T-helper 9 cell (primary cell): ENCODE measurements around the gene ARPC1B.
"Not testable (repeated sequence)": the region's sequence is repeated elsewhere in the genome, so short reads cannot be mapped to it uniquely, and the experiment has no call there.

Experiments
- DNase-seq: peaks from one replicate; pipeline ENCODE4 v3.0.0-alpha.2; 2020

Gene ARPC1B

GRCh38 chr7:99368750-99369389 lies 5.7 kb upstream of the ARPC1B start:
- DNase-seq: no peak

- DNase-seq: no peak
These were observed 4.7 kb upstream of the ARPC1B start for GRCh38 chr7:99369767-99370391.

GRCh38 chr7:99371376-99371920 lies 3.1 kb upstream of the ARPC1B start:
- DNase-seq: no peak

- DNase-seq: no peak
These were observed 2.0 kb upstream of the ARPC1B start for GRCh38 chr7:99372275-99373090.

- no peak for DNase-seq
These were observed 1.2 kb upstream of the ARPC1B start for GRCh38 chr7:99373091-99374066.

- DNase-seq: peak; percentile 55
These were observed 709 bp downstream of the ARPC1B start for GRCh38 chr7:99375070-99375807.

GRCh38 chr7:99379043-99379577 lies 4.6 kb downstream of the ARPC1B start:
- DNase-seq: peak; percentile 55

- DNase-seq: not testable (repeated sequence)
These were observed 5.1 kb downstream of the ARPC1B start for GRCh38 chr7:99379693-99380031.

GRCh38 chr7:99380032-99380822 lies 5.7 kb downstream of the ARPC1B start:
- no peak for DNase-seq

GRCh38 chr7:99380823-99381663 lies 6.5 kb downstream of the ARPC1B start:
- DNase-seq: peak; percentile 84

- DNase-seq: no peak
These were observed 7.1 kb downstream of the ARPC1B start for GRCh38 chr7:99381664-99382075.

GRCh38 chr7:99383203-99383602 lies 8.7 kb downstream of the ARPC1B start:
- DNase-seq: no peak

- no peak for DNase-seq
These were observed 9.4 kb downstream of the ARPC1B start for GRCh38 chr7:99383791-99384370.

GRCh38 chr7:99384523-99384922 lies 10.0 kb downstream of the ARPC1B start:
- no peak for DNase-seq

GRCh38 chr7:99385564-99385963 lies 11.0 kb downstream of the ARPC1B start:
- no peak for DNase-seq

- DNase-seq: no peak
These were observed 12.2 kb downstream of the ARPC1B start for GRCh38 chr7:99386584-99387238.

GRCh38 chr7:99387239-99387635 lies 12.7 kb downstream of the ARPC1B start:
- not testable (repeated sequence) for DNase-seq

- no peak for DNase-seq
These were observed 13.4 kb downstream of the ARPC1B start for GRCh38 chr7:99387912-99388311.

- no peak for DNase-seq
These were observed 15.2 kb downstream of the ARPC1B start for GRCh38 chr7:99389772-99390171.
